Mammary epithelial cell (primary cell): ENCODE measurements around the gene WNT16.

Experiments
- CTCF ChIP-seq, 2 donors: IDR thresholded peaks in 1 of 2; conservative IDR thresholded peaks in 1 of 2; 2 replicates each; pipeline ENCODE4 v1.5.1; 2011 to 2012; ENCODE audit warnings: inconsistent platforms in 2 of 2, low read length in 2 of 2, mild to moderate bottlenecking in 2 of 2, control low read depth in 1 of 2, low read depth in 1 of 2; ENCODE audit not compliant: insufficient read depth in 1 of 2; ENCODE audit errors: extremely low read depth in 1 of 2
- EZH2 ChIP-seq: IDR thresholded peaks from 2 replicates; pipeline ENCODE4 v1.6.1; 2012; ENCODE audit warnings: low read length, inconsistent platforms, borderline replicate concordance

- TF ChIP-seq CTCF (conservative IDR thresholded peaks at IDR 0.05 in 1 of 2, IDR thresholded peaks at IDR 0.05 in 1 of 2; ENCODE audit: extremely low read depth in 1 of 2, insufficient read depth in 1 of 2, low read depth in 1 of 2, low read length in 2 of 2) = no peak
- no peak for TF ChIP-seq EZH2
Measured at GRCh38 chr7:121331574-121331973, 2.8 kb downstream of the WNT16 start.
